AG08396 (cell line): Measurements from ENCODE around the gene SSBP1.

Experiments
- DNase-seq: peaks from one replicate; pipeline ENCODE4 v3.0.0; 2012; ENCODE audit warnings: low spot score, mixed read lengths

SSBP1 gene

DNA sequence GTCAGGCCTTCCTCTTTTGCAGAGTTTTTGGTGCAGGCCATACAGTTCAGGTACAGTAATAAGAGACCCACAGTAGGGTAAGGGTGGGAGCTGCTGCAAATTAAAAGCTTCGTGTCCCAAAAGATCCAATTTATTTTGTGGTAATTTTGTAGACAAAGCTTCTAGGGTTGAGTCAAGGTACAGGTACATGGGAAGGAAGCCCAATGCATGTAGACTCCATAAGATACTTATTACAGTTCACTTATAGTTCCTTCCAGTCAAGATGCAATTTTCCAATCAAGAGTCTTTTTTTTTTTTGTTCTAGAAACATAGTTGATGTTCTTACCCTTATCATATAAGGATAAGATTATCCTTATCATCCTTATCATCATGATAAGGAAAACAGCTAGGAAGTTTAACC, 38.2 kb downstream of the SSBP1 start, which contains the start of gene TAS2R4:
Gene TAS2R4 (plus strand): TSS at position 301 of the 400 bp plus-strand sequence. CDS start 1,815 bp downstream, outside the sequence.
- DNase-seq = no peak

DNA sequence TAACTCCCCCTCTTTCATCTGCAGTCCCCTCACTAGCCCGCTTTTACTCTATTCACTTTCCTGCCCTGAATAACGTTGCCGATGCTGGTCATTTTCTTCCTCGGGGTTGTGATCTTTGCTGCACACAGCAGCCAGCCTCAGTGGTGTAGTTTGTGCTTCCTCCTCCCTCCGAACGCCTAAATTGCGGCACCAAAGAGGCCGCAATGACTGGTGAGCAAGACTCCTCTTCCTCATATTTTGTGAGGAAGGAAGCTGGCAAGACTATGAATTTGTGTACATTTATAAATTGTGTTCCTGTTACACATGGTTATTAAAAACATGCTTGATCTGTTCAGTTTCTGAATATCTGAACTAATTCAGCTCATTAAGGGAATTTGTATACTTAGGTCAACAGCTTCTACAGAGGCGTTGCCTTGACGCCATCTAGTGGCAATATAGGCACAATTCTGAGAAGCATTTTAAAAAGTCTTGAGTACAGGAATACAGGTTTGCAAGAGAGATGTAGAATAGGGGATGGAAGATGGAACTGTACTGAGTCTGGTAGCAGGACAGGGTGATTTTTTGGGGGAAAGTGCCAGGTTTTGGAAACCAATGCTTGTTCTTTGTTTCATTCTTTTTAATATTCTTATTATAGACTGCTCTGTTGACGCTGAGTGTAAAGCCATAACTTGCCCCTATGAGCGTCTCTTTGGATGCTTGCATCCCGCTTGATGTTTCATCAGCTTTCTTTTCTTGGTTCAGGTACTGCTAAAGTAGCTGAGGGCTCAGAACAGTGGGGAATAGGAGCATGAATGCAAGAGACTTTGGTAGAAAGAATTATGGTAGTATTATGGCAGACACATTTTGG, 47.8 kb downstream of the SSBP1 start:
- peak; percentile 44 for DNase-seq

- DNase-seq = no peak
These were observed 50.1 kb downstream of the SSBP1 start for GRCh38 chr7:141788296-141788695.

DNA sequence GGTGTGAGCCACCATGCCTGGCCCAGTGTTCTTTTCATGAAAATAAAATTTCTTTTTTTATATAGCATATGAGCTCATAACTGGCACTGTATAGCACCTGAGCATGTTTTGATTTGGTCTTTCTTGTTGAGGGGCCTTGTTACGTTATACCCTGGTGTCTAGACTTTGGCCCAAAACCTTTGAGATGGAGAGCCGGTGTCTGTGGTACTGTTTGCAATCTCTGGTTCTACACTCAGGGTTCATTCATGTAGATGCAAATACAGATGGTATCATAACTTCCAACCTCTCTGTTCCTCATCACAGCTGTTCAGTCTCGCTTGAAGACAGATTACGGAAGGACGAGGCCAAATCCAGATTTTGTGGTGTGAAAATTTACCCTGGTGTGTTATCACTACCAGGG, 51.8 kb downstream of the SSBP1 start, which contains the start of gene TAS2R5:
Gene TAS2R5 (plus strand): TSS at position 301 of the 400 bp plus-strand sequence. CDS start 145 bp downstream, outside the sequence.
- no peak for DNase-seq

DNA sequence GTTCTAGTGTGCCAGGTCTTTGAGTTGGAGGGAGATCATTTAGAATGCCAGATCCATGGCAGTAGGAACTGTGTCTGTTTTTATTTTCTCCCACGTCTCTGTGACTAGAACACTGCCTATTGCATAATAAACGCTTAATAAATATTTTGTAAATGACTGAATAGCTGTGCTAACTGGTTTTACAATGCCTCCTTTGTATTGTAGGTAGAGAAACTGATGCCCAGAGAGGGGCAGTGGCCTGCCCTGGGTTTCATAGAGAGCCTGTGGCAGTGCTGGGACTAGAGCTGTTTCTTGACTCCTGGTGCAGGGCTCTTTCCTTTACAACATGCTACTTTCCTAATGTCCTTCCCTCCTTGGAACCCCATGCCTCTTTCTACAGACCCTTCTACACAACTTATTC, 54.4 kb downstream of the SSBP1 start:
- no peak for DNase-seq
